H7 (cell line): Measurements from ENCODE around the gene CBFA2T3. TPM values are rescaled to one million over a fixed set of nuclear protein-coding genes. Genes with fewer than 3 reads are reported as not detected.
A peak's percentile ranks its signal among the peaks of the same experiment; 100 is the strongest.
"Not testable (repeated sequence)": the region's sequence is repeated elsewhere in the genome, so short reads cannot be mapped to it uniquely, and the experiment has no call there.

Experiments used
- DNase-seq: peaks from one replicate; pipeline ENCODE4 v3.0.0; 2012
- H3K27me3 ChIP-seq: 2 replicates; pipeline ENCODE4 v1.6.0; 2011; ENCODE audit warnings: mild to moderate bottlenecking, low read length; ENCODE audit not compliant: control insufficient read depth, insufficient read depth
- H3K36me3 ChIP-seq: replicated peaks from 2 replicates; pipeline ENCODE4 v1.5.1; 2011; ENCODE audit warnings: low read length; ENCODE audit not compliant: control insufficient read depth, insufficient read depth
- H3K4me3 ChIP-seq: 2 replicates; pipeline ENCODE4 v1.5.1; 2011; ENCODE audit warnings: low read depth, mild to moderate bottlenecking, control low read depth, low read length, moderate library complexity; ENCODE audit not compliant: insufficient read depth
- total RNA-seq: library from RNA; depleted of rRNA; stranded (reverse); fragments of >200 nt; shearing (Covaris generic); gene quantifications from 2 replicates; pipeline ENCODE4 v1.2.3, GENCODE V29; 2014

Gene CBFA2T3
- total RNA-seq, 1 experiment from 2014 or later = 0.35 TPM

DNA sequence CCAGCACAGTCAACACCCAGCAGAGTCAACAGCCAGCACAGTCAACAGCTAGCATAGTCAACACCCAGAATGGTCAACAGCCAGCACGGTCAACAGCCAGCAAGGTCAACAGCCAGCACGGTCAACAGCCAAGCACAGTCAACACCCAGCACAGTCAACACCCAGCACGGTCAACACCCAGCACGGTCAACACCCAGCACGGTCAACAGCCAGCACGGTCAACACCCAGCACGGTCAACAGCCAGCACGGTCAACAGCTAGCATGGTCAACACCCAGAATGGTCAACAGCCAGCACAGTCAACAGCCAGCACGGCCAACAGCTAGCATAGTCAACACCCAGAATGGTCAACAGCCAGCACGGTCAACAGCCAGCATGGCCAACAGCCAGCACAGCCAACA is 39.6 kb upstream of the CBFA2T3 start:
- DNase-seq, H3K4me3 ChIP-seq, H3K36me3 ChIP-seq, H3K27me3 ChIP-seq: not testable (repeated sequence)

- Histone ChIP-seq H3K27me3 (no peaks in the 10 kb centered on the region), H3K4me3 (no peak overlapping the region), H3K36me3 (no peaks in the 10 kb centered on the region)
- no peak for DNase-seq
These were observed 38.4 kb upstream of the CBFA2T3 start for GRCh38 chr16:89015271-89015859.

DNA sequence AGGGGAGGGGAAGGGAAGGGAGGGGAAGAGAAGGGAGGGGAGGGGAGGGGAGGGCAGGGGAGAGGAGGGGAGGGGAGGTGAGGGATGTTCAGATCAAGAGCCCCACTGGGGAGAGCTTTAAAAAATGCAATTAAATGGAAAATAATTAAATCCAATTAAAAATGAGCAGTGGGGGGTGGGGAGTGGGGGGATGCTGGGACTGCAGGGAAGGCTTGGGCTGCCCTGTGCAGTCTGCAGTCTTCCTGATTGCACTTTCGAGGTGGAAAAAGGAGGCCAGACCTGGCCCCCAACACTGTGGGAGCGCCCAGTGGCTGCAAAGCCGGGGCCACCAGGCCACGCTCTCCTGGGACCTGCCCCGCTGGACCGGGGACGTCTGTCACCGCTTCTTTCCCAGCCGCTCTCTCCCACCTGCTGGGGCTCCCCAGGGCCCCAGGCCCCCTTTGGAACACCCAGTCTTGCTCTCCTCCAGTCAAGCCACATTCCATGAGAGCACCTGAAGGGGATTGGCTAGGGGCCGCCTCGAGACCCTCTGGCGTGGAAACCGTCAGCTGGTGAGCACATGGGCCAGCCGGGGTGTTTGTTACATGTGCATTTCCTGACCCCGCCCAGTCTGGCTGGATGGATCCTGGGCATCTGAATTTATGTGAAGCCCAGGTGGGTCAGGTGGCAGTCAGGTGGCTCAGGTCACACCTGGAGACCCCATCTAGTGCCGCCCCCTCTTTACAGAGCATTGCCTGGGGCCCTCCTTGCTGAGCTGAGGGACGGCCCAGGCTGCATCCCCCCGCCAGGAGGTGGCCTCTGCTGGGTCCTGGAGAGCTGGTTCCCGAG is 37.6 kb upstream of the CBFA2T3 start:
- Histone ChIP-seq H3K4me3 (no peak overlapping the region), H3K36me3 (no peaks in the 10 kb centered on the region), H3K27me3 (no peaks in the 10 kb centered on the region)
- DNase-seq = no peak

- DNase-seq = no peak
- Histone ChIP-seq H3K4me3 (no peak overlapping the region), H3K27me3 (no peaks in the 10 kb centered on the region)
These were observed 36.8 kb upstream of the CBFA2T3 start for GRCh38 chr16:89013692-89014402.

GRCh38 chr16:89013111-89013510 is 36.1 kb upstream of the CBFA2T3 start:
- DNase-seq = no peak
- Histone ChIP-seq H3K27me3 (no peaks in the 10 kb centered on the region), H3K36me3 (no peaks in the 10 kb centered on the region), H3K4me3 (no peak overlapping the region)

More at GRCh38 chr16:89013692-89014402, 36.8 kb upstream of the CBFA2T3 start:
- H3K36me3 ChIP-seq = no peaks in the 10 kb centered on the region

DNA sequence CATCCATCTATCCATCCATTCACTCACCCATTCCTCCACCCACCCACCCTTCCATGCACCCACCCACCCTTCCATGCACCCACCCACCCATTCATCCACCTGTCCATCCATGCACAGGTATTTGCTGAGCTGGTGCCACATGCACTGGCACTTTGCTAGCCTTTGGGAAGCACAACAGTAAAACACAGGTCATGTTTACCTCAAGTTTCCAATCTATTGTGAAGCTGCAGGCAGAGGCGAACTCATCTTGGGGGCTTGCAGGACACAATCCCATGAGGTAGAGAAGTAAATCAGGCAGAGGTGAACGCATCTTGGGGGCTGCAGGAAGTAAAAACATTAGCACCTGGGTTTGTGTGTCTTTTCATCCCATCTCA is 35.6 kb upstream of the CBFA2T3 start:
- no peaks in the 10 kb centered on the region for H3K27me3 ChIP-seq
- no peaks in the 10 kb centered on the region for H3K36me3 ChIP-seq
- DNase-seq = no peak
- no peak overlapping the region for H3K4me3 ChIP-seq

- no peaks in the 10 kb centered on the region for H3K36me3 ChIP-seq
- H3K27me3 ChIP-seq = no peaks in the 10 kb centered on the region
- no peak overlapping the region for H3K4me3 ChIP-seq
- DNase-seq = no peak
These were observed 35.1 kb upstream of the CBFA2T3 start for GRCh38 chr16:89011909-89012621.

- H3K27me3 ChIP-seq = no peaks in the 10 kb centered on the region
- no peak overlapping the region for H3K4me3 ChIP-seq
- no peak for DNase-seq
- no peaks in the 10 kb centered on the region for H3K36me3 ChIP-seq
These were observed 33.4 kb upstream of the CBFA2T3 start for GRCh38 chr16:89010210-89010925.

- no peak overlapping the region for H3K4me3 ChIP-seq
- no peaks in the 10 kb centered on the region for H3K36me3 ChIP-seq
- DNase-seq = peak; percentile 82
- H3K27me3 ChIP-seq = no peaks in the 10 kb centered on the region
These were observed 32.6 kb upstream of the CBFA2T3 start for GRCh38 chr16:89009343-89010209.

- not testable (repeated sequence) for H3K4me3 ChIP-seq, H3K36me3 ChIP-seq, H3K27me3 ChIP-seq, DNase-seq
These were observed 31.8 kb upstream of the CBFA2T3 start for GRCh38 chr16:89008796-89009195.

DNA sequence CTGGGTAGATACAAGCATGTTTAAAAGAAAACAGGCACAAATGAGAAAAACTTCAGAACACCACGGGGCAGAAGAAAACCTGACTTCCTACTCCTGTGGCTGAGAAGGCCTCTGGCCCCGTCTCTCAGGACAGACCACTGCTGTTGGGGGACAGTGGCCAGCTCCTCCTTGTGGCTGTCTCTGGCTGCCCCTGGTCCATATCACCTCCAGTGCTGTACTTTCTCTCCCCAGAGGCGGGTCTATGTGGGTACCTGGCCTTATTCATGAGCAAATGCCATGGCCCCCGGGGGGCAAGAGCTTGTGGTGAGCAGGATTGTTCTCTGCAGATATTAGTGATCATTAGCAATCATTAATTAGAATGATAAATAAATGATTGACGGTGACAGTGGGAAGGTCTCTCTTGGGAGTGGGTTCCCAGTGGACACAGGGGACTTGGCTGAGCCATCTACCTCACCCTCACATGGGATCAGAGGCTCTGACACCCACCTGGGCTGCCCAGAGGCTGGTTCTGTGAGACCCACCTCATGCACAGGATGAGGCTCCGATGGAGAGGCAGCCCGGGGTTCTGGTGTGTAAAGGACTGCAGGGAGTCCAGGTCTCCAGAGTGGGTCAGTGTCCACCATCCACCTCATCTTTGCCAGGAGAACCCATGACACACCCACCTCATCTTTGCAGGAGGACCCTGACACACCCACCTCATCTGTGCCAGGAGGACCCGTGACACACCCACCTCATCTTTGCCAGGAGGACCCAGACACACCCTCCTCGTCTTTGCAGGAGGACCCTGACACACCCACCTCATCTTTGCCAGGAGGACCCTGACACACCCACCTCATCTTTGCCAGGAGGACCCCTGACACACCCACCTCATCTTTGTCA is 30.6 kb upstream of the CBFA2T3 start:
- DNase-seq = peak; percentile 63
- H3K36me3 ChIP-seq = no peaks in the 10 kb centered on the region
- no peaks in the 10 kb centered on the region for H3K27me3 ChIP-seq
- H3K4me3 ChIP-seq = no peak overlapping the region

GRCh38 chr16:89006036-89006752 is 29.2 kb upstream of the CBFA2T3 start:
- Histone ChIP-seq H3K27me3 (peaks cover 5% of the 10 kb centered on the region), H3K36me3 (no peaks in the 10 kb centered on the region), H3K4me3 (no peak overlapping the region)
- DNase-seq = no peak
